ENCODE measurements around the gene POLRMT.

DNA sequence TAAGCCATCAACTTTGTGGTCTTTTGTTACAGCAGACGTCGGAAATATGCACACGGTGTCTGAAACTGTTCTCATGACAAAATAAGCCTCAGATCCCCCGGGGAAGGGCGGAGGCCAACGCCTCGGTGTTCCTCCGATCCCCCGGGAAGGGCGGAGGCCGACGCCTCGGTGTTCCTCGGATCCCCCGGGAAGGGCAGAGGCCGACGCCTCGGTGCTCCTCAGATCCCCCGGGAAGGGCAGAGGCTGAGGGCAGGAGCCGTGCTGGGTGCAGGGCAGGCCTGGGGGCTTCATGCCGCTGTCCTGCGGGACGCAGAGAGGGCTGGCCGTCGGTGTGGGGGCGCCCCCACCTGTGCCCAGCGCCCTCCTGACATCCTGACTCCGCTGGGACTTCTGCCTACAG is 11.0 kb upstream of the POLRMT start:
- TF ChIP-seq, protein P1, sequence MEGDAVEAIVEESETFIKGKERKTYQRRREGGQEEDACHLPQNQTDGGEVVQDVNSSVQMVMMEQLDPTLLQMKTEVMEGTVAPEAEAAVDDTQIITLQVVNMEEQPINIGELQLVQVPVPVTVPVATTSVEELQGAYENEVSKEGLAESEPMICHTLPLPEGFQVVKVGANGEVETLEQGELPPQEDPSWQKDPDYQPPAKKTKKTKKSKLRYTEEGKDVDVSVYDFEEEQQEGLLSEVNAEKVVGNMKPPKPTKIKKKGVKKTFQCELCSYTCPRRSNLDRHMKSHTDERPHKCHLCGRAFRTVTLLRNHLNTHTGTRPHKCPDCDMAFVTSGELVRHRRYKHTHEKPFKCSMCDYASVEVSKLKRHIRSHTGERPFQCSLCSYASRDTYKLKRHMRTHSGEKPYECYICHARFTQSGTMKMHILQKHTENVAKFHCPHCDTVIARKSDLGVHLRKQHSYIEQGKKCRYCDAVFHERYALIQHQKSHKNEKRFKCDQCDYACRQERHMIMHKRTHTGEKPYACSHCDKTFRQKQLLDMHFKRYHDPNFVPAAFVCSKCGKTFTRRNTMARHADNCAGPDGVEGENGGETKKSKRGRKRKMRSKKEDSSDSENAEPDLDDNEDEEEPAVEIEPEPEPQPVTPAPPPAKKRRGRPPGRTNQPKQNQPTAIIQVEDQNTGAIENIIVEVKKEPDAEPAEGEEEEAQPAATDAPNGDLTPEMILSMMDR (IDR thresholded peaks at IDR 0.05): no peak
- no peak for TF ChIP-seq POLR2A (IDR thresholded peaks at IDR 0.05)
- no peak for TF ChIP-seq EP300 (IDR thresholded peaks at IDR 0.05)
